ENCODE measurements around the gene ADGRL4.
"Not testable (repeated sequence)": the region's sequence is repeated elsewhere in the genome, so short reads cannot be mapped to it uniquely, and the experiment has no call there.

The ADGRL4 gene

GRCh38 chr1:78913950-78914349 is 92.6 kb downstream of the ADGRL4 start:
- DNase-seq: no peak

- no peak for DNase-seq
These were observed 94.3 kb downstream of the ADGRL4 start for GRCh38 chr1:78911956-78912880.

- no peak for DNase-seq
These were observed 103.9 kb downstream of the ADGRL4 start for GRCh38 chr1:78902641-78903040.

- DNase-seq: no peak
These were observed 111.7 kb downstream of the ADGRL4 start for GRCh38 chr1:78894811-78895210.

- DNase-seq: no peak
These were observed 114.2 kb downstream of the ADGRL4 start for GRCh38 chr1:78892260-78892840.

- DNase-seq: no peak
These were observed 119.1 kb downstream of the ADGRL4 start for GRCh38 chr1:78887458-78887857.

GRCh38 chr1:78884685-78885452 is 121.7 kb downstream of the ADGRL4 start:
- no peak for DNase-seq

- DNase-seq: no peak
These were observed 126.3 kb downstream of the ADGRL4 start for GRCh38 chr1:78880223-78880622.

GRCh38 chr1:78875986-78876385 is 130.5 kb downstream of the ADGRL4 start:
- not testable (repeated sequence) for DNase-seq

- not testable (repeated sequence) for DNase-seq
These were observed 133.7 kb downstream of the ADGRL4 start for GRCh38 chr1:78872801-78873200.

GRCh38 chr1:78871249-78871648 is 135.3 kb downstream of the ADGRL4 start:
- DNase-seq: no peak

GRCh38 chr1:78869136-78869535 is 137.4 kb downstream of the ADGRL4 start:
- no peak for DNase-seq

GRCh38 chr1:78864175-78864574 is 142.4 kb downstream of the ADGRL4 start:
- no peak for DNase-seq

GRCh38 chr1:78856096-78856495 is 150.4 kb downstream of the ADGRL4 start:
- no peak for DNase-seq

- peak; percentile 78 to 84 for DNase-seq
These were observed 151.3 kb downstream of the ADGRL4 start for GRCh38 chr1:78855258-78855657.

GRCh38 chr1:78854556-78854955 is 152.0 kb downstream of the ADGRL4 start:
- DNase-seq: no peak

- DNase-seq: no peak
These were observed 163.0 kb downstream of the ADGRL4 start for GRCh38 chr1:78843546-78843945.

- no peak for DNase-seq
These were observed 163.4 kb downstream of the ADGRL4 start for GRCh38 chr1:78843111-78843510.

- no peak for DNase-seq
These were observed 165.9 kb downstream of the ADGRL4 start for GRCh38 chr1:78840453-78841271.

All from Kasumi-1 (cell line).